GM12864 (cell line): ENCODE measurements around the gene SLC16A6.

ENCODE experiments used
- DNase-seq: peaks from one replicate; pipeline ENCODE4 v3.0.0-alpha.2; 2011; ENCODE audit warnings: low read depth
- H3K4me3 ChIP-seq: 2 replicates; pipeline ENCODE4 v1.5.1; 2011; ENCODE audit warnings: mild to moderate bottlenecking, low read depth, low read length, control low read depth
- CTCF ChIP-seq: IDR thresholded peaks from 2 replicates; pipeline ENCODE4 v1.5.1; 2011; ENCODE audit warnings: low read depth, mild to moderate bottlenecking, moderate library complexity, low read length, control low read depth, inconsistent platforms; ENCODE audit errors: missing control alignments

The SLC16A6 gene

GRCh38 chr17:68325961-68326360, 35.0 kb upstream of the SLC16A6 start:
- TF ChIP-seq CTCF = no peak
- DNase-seq = no peak
- H3K4me3 ChIP-seq = no peak overlapping the region

- no peak for DNase-seq
- no peak overlapping the region for H3K4me3 ChIP-seq
- no peak for TF ChIP-seq CTCF
Measured at GRCh38 chr17:68324654-68325336, 33.9 kb upstream of the SLC16A6 start.

- H3K4me3 ChIP-seq = no peak overlapping the region
- no peak for TF ChIP-seq CTCF
- DNase-seq = no peak
Measured at GRCh38 chr17:68324114-68324513, 33.2 kb upstream of the SLC16A6 start.

DNA sequence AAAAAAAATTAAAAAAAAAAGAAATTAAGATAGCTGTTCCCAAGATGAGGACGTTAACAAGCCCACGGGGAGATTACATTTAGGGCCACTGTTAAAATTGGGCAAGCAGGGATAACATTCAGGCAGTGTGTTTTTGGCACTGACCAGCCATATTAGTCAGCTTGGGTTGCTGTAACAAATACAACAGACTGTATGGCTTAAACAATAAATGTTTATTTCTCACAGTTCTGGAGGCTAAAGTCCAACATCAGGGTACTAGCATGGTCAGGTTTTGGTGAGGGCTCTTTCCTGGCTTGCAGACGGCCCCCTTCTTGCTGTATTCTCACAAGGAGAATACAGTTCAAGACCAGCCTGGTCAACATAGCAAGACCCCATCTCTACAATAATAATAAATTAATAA, 31.7 kb upstream of the SLC16A6 start:
- no peak for DNase-seq
- no peak overlapping the region for H3K4me3 ChIP-seq
- TF ChIP-seq CTCF = no peak

GRCh38 chr17:68321556-68321954, 30.6 kb upstream of the SLC16A6 start:
- no peak for TF ChIP-seq CTCF
- no peak for DNase-seq
- no peak overlapping the region for H3K4me3 ChIP-seq

DNA sequence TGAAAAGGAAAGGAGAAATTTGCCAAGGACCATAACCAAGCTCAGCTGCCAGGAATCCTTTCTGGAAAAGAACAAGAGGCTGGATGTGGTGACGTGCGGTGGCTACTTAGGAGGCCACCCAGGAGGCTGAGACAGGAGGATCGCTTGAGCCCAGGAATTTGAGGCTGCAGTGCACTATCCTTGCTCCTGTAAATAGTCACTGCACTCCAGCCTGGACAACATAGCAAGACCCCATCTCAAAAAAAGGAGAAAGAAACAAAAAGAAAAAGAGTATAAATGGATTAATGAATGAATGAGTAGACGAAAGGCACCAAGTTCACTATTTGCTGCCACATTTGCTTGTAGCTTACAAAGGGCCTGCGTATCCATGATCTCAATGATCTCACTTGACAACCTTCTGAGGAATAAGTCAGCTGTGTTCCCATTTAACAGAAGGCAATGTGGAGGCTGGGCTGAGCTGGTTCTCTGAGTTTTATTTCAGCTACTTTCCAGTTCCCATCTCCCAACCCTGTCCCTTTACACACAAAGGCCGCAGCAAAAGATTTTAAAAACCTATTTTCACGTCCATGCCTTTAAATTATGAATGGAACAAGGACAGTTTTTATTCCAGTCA, 30.1 kb upstream of the SLC16A6 start:
- H3K4me3 ChIP-seq = no peak overlapping the region
- DNase-seq = no peak
- no peak for TF ChIP-seq CTCF

DNA sequence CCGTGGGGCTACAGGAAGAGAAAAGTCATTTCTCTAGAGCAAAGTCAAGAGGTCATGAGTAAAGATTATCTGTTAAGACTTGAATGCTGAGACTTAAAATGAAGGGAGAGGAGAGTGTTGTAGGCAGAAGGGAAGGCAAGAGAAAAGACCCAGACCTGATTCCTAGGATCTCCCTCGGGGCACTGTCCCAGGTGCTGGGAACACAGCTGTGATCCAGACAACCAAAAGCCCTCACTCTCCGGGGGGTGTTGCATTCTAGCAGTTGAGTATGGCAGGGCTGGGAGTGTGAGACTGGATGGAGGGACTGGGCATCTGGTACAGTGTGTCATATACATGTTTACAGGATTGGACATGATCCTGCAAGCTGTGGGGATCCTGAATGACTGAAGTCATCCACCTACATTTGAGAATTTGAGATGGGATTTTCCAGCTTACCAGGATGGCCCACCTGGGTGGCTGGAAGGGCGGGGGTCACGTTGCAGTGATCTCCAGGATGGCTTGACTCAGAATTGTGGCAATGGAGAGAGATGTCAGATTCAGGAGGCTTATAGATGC, 29.5 kb upstream of the SLC16A6 start:
- TF ChIP-seq CTCF = no peak
- H3K4me3 ChIP-seq = no peak overlapping the region
- DNase-seq = no peak
